ENCODE results near the gene DNAJC4. TPM values are rescaled to one million over a fixed set of nuclear protein-coding genes. Genes with fewer than 3 reads are reported as not detected.

The DNAJC4 gene
- total and polyA plus RNA-seq, 9 of the 15 experiments (the other 6 are each of a cell fraction or from before 2014, with no cell fraction given), result 4.0 to 32.6 (median 19.9) TPM

GRCh38 chr11:64181506-64182411, 48.6 kb upstream of the DNAJC4 start (continued):
- peak; percentile 89 for TF ChIP-seq FOSL1 (tag; conservative IDR thresholded peaks at IDR 0.05)
- TF ChIP-seq ZNF76 (CRISPR knock-in tag; IDR thresholded peaks at IDR 0.05; ENCODE audit: borderline replicate concordance), result no peak
- peak; percentile 70 for TF ChIP-seq POLR2B (IDR thresholded peaks at IDR 0.05; ENCODE audit: low read depth, partially characterized antibody)
- TF ChIP-seq KDM5B (IDR thresholded peaks at IDR 0.05; ENCODE audit: insufficient replicate concordance, low read depth, low read length), result peak; percentile 92
- peak; percentile 51 for TF ChIP-seq NEUROD1 (IDR thresholded peaks at IDR 0.05; ENCODE audit: borderline replicate concordance, low read depth, low read length, partially characterized antibody)
- peak; percentile 38; the same call in 1 of the 2 replicates for TF ChIP-seq DPF2 (IDR thresholded peaks at IDR 0.05)
- TF ChIP-seq CBFA2T3 (IDR thresholded peaks at IDR 0.05), result peak; percentile 41
- TF ChIP-seq EP400 (IDR thresholded peaks at IDR 0.05), result peak; percentile 54
- peak; percentile 85 for TF ChIP-seq TBP (optimal IDR thresholded peaks at IDR 0.05; ENCODE audit: low read depth, low read length)
- TF ChIP-seq SMAD1 (IDR thresholded peaks at IDR 0.05; ENCODE audit: low read depth, low read length, partially characterized antibody), result no peak
- peak; percentile 100 for TF ChIP-seq TOE1 (IDR thresholded peaks at IDR 0.05; ENCODE audit: borderline replicate concordance)
- TF ChIP-seq TOE1 (CRISPR knock-in tag; IDR thresholded peaks at IDR 0.05; ENCODE audit: borderline replicate concordance, low read depth), result no peak
- peak; percentile 94 for TF ChIP-seq JUND (IDR thresholded peaks at IDR 0.05; ENCODE audit: borderline replicate concordance, low read depth, low read length)
- TF ChIP-seq JUND (tag; IDR thresholded peaks at IDR 0.05; ENCODE audit: borderline replicate concordance, low read depth, low read length), result peak; percentile 92; the same call in 2 of the 3 replicates
- TF ChIP-seq POLR2AphosphoS5 (IDR thresholded peaks at IDR 0.05; ENCODE audit: control insufficient read depth, insufficient read depth, low read depth, low read length), result peak; percentile 82
- peak; percentile 99 for TF ChIP-seq RAD51 (IDR thresholded peaks at IDR 0.05; ENCODE audit: borderline replicate concordance, low read depth)
- peak; percentile 39; the same call in 1 of the 2 replicates for TF ChIP-seq TEAD4 (IDR thresholded peaks at IDR 0.05; ENCODE audit: low read length)
- no peak for TF ChIP-seq TEAD4 (CRISPR knock-in tag; IDR thresholded peaks at IDR 0.05; ENCODE audit: borderline replicate concordance)
- TF ChIP-seq MLLT1 (IDR thresholded peaks at IDR 0.05), result peak in 1 of 2 experiments; percentile 88; a peak in 2 of 4 replicates
- TF ChIP-seq RNF2 (IDR thresholded peaks at IDR 0.05), result peak; percentile 38; the same call in 1 of the 2 replicates
- peak; percentile 60; the same call in 1 of the 2 replicates for TF ChIP-seq MTA3 (IDR thresholded peaks at IDR 0.05; ENCODE audit: borderline replicate concordance)
- TF ChIP-seq ZBTB8A (IDR thresholded peaks at IDR 0.05; ENCODE audit: partially characterized antibody), result no peak
- no peak for TF ChIP-seq CREB1 (IDR thresholded peaks at IDR 0.05)
- TF ChIP-seq CREB1 (CRISPR knock-in tag; IDR thresholded peaks at IDR 0.05), result peak; percentile 65
- no peak for TF ChIP-seq STAG1 (CRISPR knock-in tag; IDR thresholded peaks at IDR 0.05; ENCODE audit: borderline replicate concordance)
- TF ChIP-seq SP2 (IDR thresholded peaks at IDR 0.05; ENCODE audit: extremely low read depth, low read depth, low read length, poor library complexity, severe bottlenecking), result no peak
- TF ChIP-seq TAF1 (IDR thresholded peaks at IDR 0.05; ENCODE audit: control insufficient read depth, extremely low read depth, insufficient read depth, low read length, severe bottlenecking), result peak; percentile 60
- TF ChIP-seq HDAC1 (IDR thresholded peaks at IDR 0.05), result peak in 1 of 2 experiments; percentile 80; a peak in 2 of 4 replicates
